Mesothelial cell of epicardium (in vitro differentiated cells): Measurements from ENCODE around the gene SLC25A47. TPM values are rescaled to one million over a fixed set of nuclear protein-coding genes. Genes with fewer than 3 reads are reported as not detected.
"Not testable (repeated sequence)": the region's sequence is repeated elsewhere in the genome, so short reads cannot be mapped to it uniquely, and the experiment has no call there.

ENCODE experiments used
- DNase-seq, 2 experiments: peaks; one replicate each; pipeline ENCODE4 v3.0.0; 2021; ENCODE audit warnings: low spot score in 2 of 2; ENCODE audit not compliant: unreplicated experiment in 2 of 2
- H3K27ac Mint-ChIP-seq: 2 replicates; pipeline ENCODE4 v1.8.0; 2021; ENCODE audit warnings: mixed read lengths
- H3K27me3 Mint-ChIP-seq: 2 replicates; pipeline ENCODE4 v1.8.0; 2021; ENCODE audit warnings: low read depth, mixed read lengths
- H3K36me3 Mint-ChIP-seq: 2 replicates; pipeline ENCODE4 v1.8.0; 2021; ENCODE audit warnings: mixed read lengths
- H3K4me1 Mint-ChIP-seq: 2 replicates; pipeline ENCODE4 v1.8.0; 2021; ENCODE audit warnings: mixed read lengths
- H3K4me3 Mint-ChIP-seq: 2 replicates; pipeline ENCODE4 v1.8.0; 2021; ENCODE audit warnings: mild to moderate bottlenecking, moderate library complexity, mixed read lengths
- H3K9me3 Mint-ChIP-seq: 2 replicates; pipeline ENCODE4 v1.8.0; 2021; ENCODE audit warnings: mixed read lengths
- total RNA-seq: library from RNA; stranded (reverse); gene quantifications from 3 replicates; pipeline ENCODE4 v1.2.1, GENCODE V29; 2021
- TF ChIP-seq, protein P1 (sequence below): fragments of 200-600 bp; sonication (generic); IDR thresholded peaks from one replicate; pipeline ENCODE4 v1.5.0; 2021; ENCODE audit warnings: antibody characterized with exemption; ENCODE audit not compliant: unreplicated experiment

SLC25A47 gene
- total RNA-seq, 1 donor from 2014 or later: not detected

DNA sequence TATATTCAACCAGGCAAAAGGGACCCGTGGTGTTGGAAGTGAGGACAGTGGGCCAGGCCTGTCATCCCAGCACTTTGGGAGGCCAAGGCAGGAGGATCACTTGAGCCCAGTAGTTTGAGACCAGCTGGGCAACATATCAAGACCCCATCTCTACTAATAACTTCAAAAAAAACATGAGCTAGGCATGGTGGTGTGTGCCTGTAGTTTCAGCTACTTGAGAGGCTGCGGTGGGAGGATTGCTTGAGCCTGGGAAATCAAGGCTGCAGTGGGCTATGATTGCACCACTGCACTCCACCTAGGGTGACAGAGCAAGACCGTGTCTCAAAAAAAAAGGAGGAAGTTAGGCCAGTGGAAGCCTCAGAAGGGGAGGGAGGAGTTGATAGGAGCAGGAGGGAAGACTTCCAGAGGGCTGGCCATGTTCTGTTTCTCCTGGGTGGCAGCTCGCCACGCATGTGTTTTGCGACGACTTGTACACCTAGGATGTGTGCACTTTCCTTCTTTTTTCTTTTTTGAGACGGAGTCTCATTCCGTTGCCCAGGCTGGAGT lies 27.0 kb upstream of the SLC25A47 start:
- Mint-ChIP-seq H3K9me3 (no peaks in the 10 kb centered on the region), H3K4me3 (no peak overlapping the region), H3K4me1 (no peaks in the 10 kb centered on the region), H3K27ac (no peak overlapping the region), H3K36me3 (no peaks in the 10 kb centered on the region), H3K27me3 (no peaks in the 10 kb centered on the region)
- no peak for DNase-seq
- TF ChIP-seq, protein P1, sequence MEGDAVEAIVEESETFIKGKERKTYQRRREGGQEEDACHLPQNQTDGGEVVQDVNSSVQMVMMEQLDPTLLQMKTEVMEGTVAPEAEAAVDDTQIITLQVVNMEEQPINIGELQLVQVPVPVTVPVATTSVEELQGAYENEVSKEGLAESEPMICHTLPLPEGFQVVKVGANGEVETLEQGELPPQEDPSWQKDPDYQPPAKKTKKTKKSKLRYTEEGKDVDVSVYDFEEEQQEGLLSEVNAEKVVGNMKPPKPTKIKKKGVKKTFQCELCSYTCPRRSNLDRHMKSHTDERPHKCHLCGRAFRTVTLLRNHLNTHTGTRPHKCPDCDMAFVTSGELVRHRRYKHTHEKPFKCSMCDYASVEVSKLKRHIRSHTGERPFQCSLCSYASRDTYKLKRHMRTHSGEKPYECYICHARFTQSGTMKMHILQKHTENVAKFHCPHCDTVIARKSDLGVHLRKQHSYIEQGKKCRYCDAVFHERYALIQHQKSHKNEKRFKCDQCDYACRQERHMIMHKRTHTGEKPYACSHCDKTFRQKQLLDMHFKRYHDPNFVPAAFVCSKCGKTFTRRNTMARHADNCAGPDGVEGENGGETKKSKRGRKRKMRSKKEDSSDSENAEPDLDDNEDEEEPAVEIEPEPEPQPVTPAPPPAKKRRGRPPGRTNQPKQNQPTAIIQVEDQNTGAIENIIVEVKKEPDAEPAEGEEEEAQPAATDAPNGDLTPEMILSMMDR: no peak

DNA sequence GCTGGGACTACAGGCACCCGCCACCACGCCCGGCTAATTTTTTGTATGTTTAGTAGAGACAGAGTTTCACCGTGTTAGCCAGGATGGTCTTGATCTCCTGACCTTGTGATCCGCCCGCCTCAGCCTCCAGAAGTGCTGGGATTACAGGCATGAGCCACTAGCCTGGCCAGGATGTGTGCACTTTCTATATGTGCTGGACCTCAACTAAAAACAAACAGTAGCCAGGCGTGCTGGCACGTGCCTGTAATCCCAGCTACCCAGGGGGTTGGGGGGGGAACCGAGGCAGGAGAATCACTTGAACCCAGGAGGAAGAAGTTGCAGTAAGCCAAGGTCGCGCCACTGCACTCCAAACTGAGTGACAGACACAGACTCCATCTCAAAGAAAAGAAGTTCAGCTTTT lies 26.4 kb upstream of the SLC25A47 start:
- not testable (repeated sequence) for H3K4me1 Mint-ChIP-seq, DNase-seq, H3K36me3 Mint-ChIP-seq, H3K4me3 Mint-ChIP-seq, H3K9me3 Mint-ChIP-seq, H3K27ac Mint-ChIP-seq, H3K27me3 Mint-ChIP-seq

DNA sequence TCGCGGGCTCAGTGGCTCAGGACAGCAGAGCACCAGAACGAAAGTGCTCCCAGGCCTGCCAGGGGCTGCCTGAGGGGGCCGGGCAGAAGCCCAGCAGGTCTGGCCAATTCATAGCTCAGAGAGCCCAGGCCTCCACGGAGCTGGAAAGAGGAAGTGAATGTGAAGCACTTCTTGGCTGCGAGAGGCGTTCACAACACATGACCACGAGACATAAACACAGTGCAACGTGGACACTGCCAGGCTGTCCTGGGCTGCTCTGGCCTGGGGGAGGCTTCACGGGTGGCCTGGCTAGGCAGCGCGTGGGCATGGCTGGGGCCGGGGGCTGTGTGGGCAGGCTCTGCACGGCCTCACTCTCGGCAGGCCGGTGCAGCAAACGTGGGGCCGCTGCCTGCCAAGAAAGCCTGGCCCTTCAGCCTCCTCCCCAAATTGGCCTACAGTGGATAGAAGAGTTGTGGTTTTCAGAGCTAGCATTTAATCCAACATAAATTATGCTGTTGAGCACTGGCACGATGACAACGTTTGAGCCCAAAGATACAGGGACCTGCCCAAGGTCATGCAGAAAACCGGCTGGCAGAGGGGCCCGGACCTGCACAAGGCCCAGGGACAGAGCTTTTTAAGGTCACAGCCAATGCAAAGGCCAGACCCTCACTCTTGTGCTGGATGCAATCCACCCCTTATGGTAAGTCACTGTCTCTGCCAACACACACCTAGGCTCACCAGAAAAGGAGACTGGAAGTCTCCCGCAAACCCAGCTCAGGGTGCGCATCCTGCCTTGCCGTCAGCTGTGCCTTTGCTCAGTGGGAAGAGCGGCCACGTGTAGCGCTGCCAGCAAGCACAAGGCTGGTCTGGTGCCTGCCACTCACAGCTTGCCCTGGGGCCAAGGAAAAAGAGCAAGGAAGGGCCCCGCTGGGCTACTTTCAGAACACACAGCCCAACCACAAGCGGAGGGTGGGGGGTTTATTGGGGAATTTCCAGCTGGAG lies 25.5 kb upstream of the SLC25A47 start:
- no peaks in the 10 kb centered on the region for H3K4me1 Mint-ChIP-seq

DNA sequence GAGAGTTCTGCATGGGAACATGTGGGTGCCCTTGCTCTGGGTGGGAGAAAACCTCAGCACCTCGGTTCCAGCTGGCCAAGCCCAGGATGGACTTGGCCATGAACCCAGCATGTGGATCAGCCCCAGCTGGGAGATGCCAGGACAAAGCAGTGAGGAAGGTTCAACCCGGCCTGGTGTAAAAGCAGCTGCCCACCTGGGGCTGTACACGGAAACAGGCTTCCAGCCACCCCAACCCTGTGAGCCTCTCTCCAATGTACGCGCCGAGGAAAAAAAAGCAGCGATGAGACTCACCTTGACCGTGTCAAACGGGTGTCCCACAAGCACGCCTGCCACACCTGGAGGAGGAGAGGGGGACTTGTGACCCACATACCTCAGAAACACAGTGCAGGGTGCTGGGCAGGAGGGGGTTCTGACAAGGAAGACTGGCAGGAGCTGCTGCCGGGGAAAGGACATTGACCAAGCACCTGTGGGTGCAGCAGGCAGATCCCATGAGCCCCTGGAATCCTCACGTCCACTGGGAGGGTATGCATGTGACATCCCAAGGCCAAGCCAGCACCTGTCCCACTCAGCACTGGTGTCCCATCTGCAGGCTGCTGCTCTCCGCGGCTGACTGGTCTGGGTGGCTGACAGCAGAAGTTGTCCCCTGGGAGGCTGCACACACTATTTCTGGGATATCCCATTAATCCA lies 24.4 kb upstream of the SLC25A47 start:
- no peak overlapping the region for H3K27ac Mint-ChIP-seq
- H3K4me3 Mint-ChIP-seq: no peak overlapping the region
- TF ChIP-seq, protein P1: no peak
- DNase-seq: no peak
- peaks cover 1% of the 10 kb centered on the region for H3K36me3 Mint-ChIP-seq
- H3K9me3 Mint-ChIP-seq: no peaks in the 10 kb centered on the region
- H3K4me1 Mint-ChIP-seq: no peaks in the 10 kb centered on the region
- no peaks in the 10 kb centered on the region for H3K27me3 Mint-ChIP-seq

More for the DNA sequence above, 25.5 kb upstream of the SLC25A47 start:
- Mint-ChIP-seq H3K4me3 (no peak overlapping the region), H3K36me3 (peaks cover 1% of the 10 kb centered on the region), H3K27me3 (no peaks in the 10 kb centered on the region), H3K9me3 (no peaks in the 10 kb centered on the region), H3K27ac (peak overlapping the region; percentile 16)
- TF ChIP-seq, protein P1: no peak
- DNase-seq: no peak

DNA sequence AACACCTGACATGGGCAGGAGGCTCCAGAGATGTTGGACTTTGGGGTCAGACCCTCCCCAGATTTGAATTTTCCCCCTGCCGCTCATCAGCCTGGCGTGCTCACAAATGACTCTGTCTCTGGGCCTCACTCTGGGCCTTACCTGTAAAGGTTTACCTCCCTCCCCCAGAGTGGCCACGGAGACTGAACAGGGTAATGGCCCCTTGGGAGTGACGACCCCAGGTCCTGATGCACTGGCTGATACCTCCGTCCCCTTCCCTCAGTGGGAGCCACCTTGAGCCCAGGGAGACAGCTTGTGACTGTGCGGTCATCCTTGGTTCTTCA lies 23.9 kb upstream of the SLC25A47 start:
- Mint-ChIP-seq H3K36me3 (peaks cover 1% of the 10 kb centered on the region), H3K4me1 (no peaks in the 10 kb centered on the region), H3K9me3 (no peaks in the 10 kb centered on the region), H3K27me3 (no peaks in the 10 kb centered on the region), H3K4me3 (no peak overlapping the region), H3K27ac (no peak overlapping the region)
- TF ChIP-seq, protein P1: no peak
- no peak for DNase-seq

DNA sequence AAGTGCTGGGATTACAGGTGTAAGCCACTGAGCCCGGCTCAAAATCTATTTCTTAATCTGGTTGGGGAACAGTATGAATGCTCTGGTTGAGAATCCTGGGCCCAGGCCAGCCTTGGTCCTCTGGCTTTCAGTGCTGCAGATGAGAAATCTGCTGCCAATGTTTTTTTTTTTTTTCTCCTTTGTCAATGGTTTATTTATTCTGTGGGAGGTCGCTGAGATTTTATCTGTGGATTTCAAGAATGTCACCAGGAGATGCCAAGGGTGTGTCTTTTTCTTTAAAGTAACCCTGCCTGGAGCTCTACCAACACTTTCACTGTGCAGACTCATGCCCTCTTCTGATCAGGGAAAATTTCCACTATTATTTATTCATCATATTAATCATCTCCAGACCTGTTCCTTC lies 20.5 kb upstream of the SLC25A47 start:
- Mint-ChIP-seq H3K27ac (no peak overlapping the region), H3K36me3 (peaks cover 1% of the 10 kb centered on the region), H3K4me1 (peaks cover 15% of the 10 kb centered on the region), H3K9me3 (no peaks in the 10 kb centered on the region), H3K4me3 (no peak overlapping the region), H3K27me3 (no peaks in the 10 kb centered on the region)
- TF ChIP-seq, protein P1: no peak
- DNase-seq: no peak
